ES-I3 (cell line): ENCODE data around the gene C17orf107.
"Not testable (repeated sequence)": the region's sequence is repeated elsewhere in the genome, so short reads cannot be mapped to it uniquely, and the experiment has no call there.

ENCODE experiments used
- H3K36me3 ChIP-seq: 2 replicates; pipeline ENCODE4 v1.6.1; 2013; ENCODE audit warnings: mild to moderate bottlenecking, low read length, control low read depth, moderate library complexity; ENCODE audit not compliant: insufficient read depth
- H3K4me1 ChIP-seq: 2 replicates; pipeline ENCODE4 v1.6.1; 2013; ENCODE audit warnings: mild to moderate bottlenecking, control low read depth, low read length; ENCODE audit not compliant: insufficient read depth
- H3K9ac ChIP-seq: 2 replicates; pipeline ENCODE4 v1.6.1; 2013; ENCODE audit warnings: low read depth, mild to moderate bottlenecking, low read length, moderate library complexity
- H3K9me3 ChIP-seq: 2 replicates; pipeline ENCODE4 v1.6.1; 2013; ENCODE audit warnings: mild to moderate bottlenecking, low read length, moderate library complexity; ENCODE audit not compliant: control insufficient read depth, insufficient read depth

The C17orf107 gene

DNA sequence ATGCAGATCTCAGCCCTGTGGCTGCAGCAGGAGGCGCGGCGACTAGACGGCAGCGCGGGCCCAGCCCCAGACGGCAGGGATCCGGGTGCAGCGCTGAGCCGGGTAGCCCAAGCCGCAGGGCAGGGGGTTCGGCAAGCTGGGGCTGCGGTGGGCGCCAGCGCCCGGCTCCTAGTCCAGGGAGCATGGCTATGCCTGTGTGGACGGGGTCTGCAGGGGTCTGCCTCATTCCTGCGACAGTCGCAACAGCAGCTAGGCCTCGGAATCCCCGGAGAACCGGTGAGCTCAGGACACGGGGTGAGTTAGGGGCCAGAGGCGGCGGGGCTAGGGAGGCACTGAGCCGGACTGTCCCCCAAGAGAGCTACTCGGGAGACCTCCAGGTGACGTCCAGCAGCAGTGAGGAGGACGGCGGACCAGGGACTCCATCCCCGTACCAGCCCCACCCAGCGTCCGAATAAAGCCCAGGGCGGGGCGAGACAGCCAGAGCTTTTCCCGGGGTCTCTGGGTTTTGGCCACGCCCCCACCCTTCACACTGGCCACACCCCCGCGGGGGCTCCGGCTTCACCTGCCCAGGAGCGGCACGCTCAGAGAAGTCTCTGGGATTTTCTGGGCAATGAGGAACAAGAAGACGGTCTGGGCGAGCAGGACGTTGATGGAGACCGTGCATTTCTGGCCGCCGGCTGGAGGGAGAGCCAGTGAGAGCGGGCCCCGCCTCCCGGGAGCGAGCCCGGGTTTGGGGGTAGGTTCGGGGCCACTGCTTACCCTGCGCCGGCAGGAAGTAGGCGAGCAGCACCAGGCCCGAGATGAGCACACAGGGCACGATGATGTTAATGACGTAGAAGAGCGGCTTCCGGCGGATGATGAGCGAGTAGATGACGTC, 1.1 kb downstream of the C17orf107 start:
- Histone ChIP-seq H3K9ac (peak overlapping the region; percentile 66; the same call in 1 of the 2 replicates), H3K36me3 (no peaks in the 10 kb centered on the region), H3K9me3 (no peaks in the 10 kb centered on the region), H3K4me1 (peaks cover 10% of the 10 kb centered on the region; the same call in 1 of the 2 replicates)

DNA sequence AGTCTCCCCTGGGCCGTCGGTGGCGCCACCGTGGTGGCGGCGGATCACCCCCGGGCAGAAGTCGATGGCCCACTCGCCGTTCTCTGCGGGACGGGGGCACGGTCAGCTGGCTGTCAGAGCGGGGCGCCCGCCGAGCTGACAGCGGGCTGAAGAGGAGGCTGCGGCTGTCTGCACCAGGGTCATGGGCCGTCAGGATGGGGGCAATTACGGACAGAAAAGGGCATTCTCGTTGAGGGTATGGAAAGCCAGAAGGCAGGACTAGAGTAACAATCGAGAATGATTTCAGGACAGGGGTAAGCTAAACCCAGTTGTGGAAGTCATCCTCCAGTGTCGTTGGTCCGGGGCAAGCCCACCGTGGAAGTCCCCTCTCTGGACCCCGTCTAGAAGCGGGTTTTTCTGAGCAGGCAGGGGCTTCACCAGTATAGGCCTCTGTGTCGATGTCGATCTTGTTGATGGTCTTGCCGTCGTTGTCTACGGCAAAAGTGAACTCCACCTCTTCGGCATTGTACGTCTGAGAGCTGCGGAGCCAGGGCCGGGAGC, 1.8 kb downstream of the C17orf107 start:
- peaks cover 10% of the 10 kb centered on the region; the same call in 1 of the 2 replicates for H3K4me1 ChIP-seq
- no peaks in the 10 kb centered on the region for H3K36me3 ChIP-seq
- H3K9me3 ChIP-seq: no peaks in the 10 kb centered on the region
- H3K9ac ChIP-seq: peak overlapping the region; percentile 66; the same call in 1 of the 2 replicates

DNA sequence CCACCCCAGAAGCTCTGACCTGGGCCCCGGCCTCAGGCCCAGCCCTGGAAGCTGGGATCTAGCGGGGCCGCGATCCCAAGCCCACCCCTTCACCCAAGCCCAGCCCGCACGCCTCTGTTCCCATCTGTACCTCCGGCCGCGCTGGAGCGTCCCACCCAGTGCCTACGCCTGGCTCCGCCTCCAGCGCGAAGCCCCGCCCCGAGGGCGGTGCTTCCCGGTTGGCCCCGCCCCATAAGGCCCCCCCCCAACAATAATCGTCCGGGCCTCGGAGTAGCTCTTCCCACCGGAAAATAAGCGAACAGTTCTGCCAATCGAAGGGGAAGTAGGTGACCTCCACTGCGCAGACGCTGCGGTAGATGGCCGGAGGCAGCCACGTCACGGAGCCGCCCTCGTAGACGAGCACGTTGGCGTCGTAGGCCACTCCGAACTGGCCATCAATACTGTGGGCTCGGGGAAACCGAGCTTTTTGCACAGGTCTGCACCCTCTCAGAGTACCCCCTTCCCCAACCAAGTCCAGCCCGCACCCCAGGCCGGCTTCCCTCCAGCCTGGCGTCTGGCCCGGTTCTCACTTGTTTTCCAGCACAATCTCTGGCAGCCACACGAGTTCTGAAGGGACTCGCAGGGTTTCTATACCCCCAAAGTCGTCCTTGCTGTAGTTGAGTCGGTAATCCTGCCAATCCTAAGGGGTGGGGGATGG, 2.5 kb downstream of the C17orf107 start:
- peak overlapping the region; percentile 66; the same call in 1 of the 2 replicates for H3K9ac ChIP-seq
- H3K36me3 ChIP-seq: no peaks in the 10 kb centered on the region
- H3K9me3 ChIP-seq: no peaks in the 10 kb centered on the region
- H3K4me1 ChIP-seq: peaks cover 10% of the 10 kb centered on the region; the same call in 1 of the 2 replicates

DNA sequence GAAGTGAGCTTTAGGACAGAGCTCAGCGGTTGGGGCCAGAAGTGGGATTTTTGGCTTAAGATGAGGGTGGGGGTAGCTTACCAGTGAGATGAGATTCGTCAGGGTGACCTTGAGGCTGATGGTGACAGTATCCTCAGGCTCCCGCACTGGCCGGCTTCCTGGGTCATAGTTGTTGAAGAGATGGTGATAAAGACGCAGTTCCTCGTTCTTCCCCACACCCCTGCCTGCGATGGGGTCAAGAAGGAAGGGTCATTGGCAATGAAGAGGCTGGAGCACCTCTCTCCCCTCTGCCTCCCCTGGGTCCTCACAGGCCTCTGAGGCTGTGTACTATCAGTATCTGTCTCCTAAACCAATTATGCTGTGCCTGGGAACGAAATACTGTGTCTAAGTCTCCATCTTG, 3.2 kb downstream of the C17orf107 start:
- Histone ChIP-seq H3K9ac (no peak overlapping the region), H3K9me3 (no peaks in the 10 kb centered on the region), H3K36me3 (no peaks in the 10 kb centered on the region), H3K4me1 (peaks cover 10% of the 10 kb centered on the region; the same call in 1 of the 2 replicates)

DNA sequence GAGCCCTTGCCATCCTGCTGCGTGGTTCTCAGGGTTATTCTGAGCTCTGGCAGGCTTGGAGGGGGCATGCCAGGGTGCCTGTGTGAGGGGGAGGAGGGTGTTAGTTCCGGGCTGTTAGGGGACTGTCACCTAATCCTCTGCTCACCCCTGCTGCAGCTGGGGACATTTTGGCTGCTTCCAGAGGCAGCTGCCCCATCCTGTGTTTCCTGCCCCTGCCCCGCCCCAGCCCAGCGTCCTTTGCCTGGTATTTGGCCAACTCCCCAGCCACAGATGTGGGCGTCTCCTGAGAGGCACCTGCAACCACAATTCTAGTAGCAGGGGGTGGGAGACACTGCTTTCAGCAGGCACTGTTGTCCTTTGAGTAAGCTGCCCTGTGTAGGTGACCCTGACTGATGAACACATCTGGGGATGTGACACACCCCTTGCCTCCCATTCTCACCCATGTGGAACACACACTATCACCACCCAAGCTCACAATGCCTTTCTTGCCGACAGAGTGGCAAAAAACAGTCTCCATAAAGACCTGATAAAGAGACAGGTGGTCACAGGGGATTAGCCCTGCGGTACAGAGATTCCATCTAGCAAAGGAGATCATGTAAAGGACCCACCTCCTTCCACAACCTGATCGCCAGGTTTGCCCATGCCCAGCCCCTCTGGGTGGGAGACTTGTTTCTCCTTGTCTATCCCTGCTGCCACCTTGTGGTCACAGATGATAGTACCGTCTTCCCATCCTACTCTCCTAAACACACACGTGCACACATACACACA, 3.9 kb downstream of the C17orf107 start, which contains the start of gene CHRNE:
CHRNE (minus strand) TSS at position 48 of the 768 bp plus-strand sequence; CDS start at position 13, 35 bp downstream.
- Histone ChIP-seq H3K36me3 (no peaks in the 10 kb centered on the region), H3K4me1 (peaks cover 10% of the 10 kb centered on the region; the same call in 1 of the 2 replicates), H3K9ac (peak within 1 kb of the TSS; percentile 66; the same call in 1 of the 2 replicates), H3K9me3 (no peaks in the 10 kb centered on the region)

DNA sequence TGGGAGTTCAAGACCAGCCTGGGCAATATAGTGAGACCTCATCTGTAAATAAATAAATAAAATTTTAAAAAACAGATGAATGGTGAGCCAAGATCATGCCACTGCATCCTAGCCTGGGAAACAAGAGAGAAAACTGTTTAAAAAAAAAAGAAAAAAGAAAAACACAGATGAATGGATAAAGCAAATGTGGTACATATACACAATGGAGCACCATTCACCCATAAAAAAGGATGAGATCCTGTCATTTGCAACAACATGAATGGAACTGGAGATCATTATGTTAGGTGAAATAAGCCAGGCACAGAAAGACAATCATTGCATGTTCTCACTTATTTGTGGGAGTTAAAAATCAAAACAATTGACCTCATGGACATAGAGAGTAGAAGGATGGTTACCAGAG, 7.3 kb downstream of the C17orf107 start:
- H3K4me1 ChIP-seq: peaks cover 20% of the 10 kb centered on the region; the same call in 1 of the 2 replicates
- H3K9ac ChIP-seq, H3K9me3 ChIP-seq, H3K36me3 ChIP-seq: not testable (repeated sequence)

DNA sequence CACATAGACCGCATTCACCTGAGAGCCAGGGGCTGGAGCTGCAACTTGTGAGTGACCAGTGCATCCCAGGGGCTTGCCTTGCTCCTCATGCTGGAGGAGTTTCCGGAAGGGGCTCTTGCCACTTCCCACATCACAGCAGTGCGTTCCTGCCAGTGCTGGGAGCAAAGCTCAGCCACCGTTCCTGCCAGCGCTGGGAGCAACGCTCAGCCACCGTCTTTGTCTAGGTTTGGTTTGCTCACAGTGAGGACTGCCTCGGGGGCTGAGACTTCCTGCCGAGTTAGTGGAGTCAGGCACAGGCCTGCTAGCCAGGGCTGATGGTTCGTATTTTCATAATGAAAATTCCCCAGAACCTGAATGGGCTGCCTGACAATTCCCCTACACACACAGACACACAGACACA, 9.0 kb downstream of the C17orf107 start:
- H3K4me1 ChIP-seq: peaks cover 11% of the 10 kb centered on the region; the same call in 1 of the 2 replicates
- H3K36me3 ChIP-seq: no peaks in the 10 kb centered on the region
- H3K9me3 ChIP-seq: no peaks in the 10 kb centered on the region
- 0 out of 2 replicates have a peak overlapping the region, but pooled peaks have one; percentile 1 for H3K9ac ChIP-seq

DNA sequence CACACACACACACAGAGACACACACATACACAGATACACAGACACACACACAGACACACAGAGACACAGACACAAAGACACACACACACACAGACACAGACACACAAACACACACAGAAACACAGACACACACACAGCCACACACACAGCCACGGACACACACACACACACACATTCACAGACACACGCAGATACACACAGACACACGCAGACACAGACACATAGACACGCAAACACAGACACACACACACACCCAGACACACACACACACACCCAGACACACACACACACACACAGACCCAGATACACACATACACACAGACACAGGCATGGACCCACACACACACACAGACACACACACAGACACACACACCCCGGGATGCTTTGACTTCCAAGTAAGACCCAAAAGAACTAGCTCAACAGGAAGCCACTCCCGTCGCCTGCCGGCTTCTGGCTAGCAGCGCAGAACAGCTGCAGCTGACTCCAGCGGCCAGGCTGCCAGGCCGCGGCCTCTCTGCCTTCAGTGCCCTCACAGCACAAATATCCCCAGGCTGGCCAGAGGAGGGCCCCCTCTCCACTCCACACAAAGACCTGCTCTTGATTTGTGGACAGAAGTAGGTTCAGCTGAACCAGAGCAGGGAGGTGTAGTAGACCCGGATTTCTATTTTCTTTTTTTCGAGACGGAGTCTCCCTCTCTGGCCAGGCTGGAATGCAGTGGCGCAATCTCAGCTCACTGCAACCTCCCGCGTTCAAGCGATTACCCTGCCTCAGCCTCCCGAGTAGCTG, 9.6 kb downstream of the C17orf107 start:
- H3K9me3 ChIP-seq: no peaks in the 10 kb centered on the region
- H3K4me1 ChIP-seq: peaks cover 10% of the 10 kb centered on the region; the same call in 1 of the 2 replicates

DNA sequence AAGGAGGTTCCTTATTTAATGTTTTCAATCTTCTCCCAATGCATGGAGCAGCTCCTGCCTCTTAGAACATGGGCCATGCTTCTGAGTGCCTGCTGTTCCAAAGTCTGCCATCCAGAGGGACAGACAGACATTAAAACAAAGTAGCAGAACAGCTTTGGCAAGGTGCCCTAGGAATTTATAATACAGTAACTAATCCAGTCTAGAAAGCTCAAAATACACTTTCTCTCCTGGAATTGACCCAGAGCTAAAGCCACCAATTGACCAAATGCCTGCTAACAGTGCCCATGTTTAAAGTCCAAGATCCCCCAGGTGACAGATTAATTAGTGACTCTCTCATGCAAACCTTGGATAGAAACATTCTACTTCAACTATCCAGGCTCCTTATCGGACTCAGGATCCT, 14.7 kb downstream of the C17orf107 start:
- no peak overlapping the region for H3K9ac ChIP-seq
- H3K4me1 ChIP-seq: peaks cover 5% of the 10 kb centered on the region; the same call in 1 of the 2 replicates
- no peaks in the 10 kb centered on the region for H3K36me3 ChIP-seq
- H3K9me3 ChIP-seq: no peaks in the 10 kb centered on the region

More for the DNA sequence above, 9.6 kb downstream of the C17orf107 start:
- Histone ChIP-seq H3K36me3 (no peaks in the 10 kb centered on the region), H3K9ac (peak overlapping the region; percentile 1; the same call in 1 of the 2 replicates)

DNA sequence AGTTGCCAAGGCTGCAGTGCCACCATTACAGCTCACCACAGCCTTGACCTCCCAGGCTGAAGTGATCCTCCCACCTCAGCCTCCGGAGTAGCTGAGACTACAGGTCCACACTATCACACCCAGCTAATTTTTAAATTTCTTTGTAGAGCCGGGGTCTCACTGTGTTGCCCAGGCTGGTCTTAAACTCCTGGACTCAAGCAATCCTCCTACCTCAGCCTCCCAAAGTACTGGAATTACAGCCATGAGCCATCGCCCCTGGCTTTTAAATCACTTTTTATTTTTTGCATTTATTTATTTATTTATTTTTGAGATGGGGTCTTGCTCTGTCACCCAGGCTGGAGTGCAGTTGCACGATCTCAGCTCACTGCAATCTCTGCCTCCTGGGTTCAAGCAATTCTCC, 15.2 kb downstream of the C17orf107 start:
- H3K9me3 ChIP-seq, H3K36me3 ChIP-seq, H3K4me1 ChIP-seq, H3K9ac ChIP-seq: not testable (repeated sequence)

DNA sequence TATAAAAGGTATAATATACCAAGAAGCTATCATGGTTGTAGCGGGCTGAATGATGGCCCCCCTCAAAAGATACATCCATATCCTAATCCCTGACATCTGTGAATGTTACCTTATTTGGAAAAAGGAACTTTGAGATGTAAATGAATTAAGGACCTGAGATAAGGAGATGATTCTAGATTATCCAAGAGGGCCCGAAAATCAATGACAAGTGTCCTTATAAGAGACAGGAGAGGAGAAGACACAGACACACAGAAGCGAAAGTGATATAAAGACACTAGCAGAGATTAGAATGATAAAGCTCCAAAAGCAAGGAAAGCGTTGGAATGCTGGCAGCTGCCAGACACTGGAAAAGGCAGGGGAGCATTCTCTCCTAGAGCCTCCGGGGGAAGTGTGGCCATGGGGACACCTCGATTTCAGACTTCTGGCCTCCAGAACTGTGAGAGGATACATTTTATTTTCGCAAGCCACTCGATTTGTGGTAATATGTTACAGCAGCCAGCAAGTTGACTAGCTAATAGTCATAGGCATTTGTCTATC, 20.2 kb downstream of the C17orf107 start:
- Histone ChIP-seq H3K9me3 (no peaks in the 10 kb centered on the region), H3K9ac (no peak overlapping the region), H3K36me3 (no peaks in the 10 kb centered on the region), H3K4me1 (peaks cover 8% of the 10 kb centered on the region)

DNA sequence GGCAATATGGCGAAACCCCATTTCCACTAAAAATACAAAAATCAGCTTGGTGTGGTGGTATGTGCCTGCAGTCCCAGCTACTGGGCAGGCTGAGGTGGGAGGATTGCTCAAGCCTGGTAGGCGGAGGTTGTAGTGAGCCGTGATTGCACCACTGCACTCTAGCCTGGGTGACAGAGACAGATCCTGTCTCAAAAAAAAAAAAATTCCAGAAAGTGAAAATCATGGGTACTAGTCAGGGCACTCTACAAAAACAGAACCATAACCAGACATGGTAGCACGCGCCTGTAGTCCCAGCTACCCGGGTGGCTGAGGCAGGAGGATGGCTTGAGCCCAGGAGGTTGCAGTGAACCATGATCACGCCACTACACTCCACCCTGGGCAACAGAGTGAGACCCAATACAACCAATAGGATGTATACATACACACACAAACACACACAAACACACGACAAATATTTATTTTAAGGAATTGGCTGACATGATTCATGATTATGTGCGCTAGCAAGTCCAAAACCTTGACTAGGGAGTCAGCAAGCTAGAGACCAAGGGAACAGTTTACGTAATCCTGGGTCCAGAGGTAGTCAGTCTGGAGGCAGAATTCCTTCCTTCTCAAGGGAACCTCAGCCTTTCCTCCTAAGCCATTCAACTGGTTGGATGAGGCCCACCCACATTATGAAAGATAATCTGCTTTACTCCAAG, 21.2 kb downstream of the C17orf107 start:
- H3K36me3 ChIP-seq: no peaks in the 10 kb centered on the region
- no peak overlapping the region for H3K9ac ChIP-seq
- peaks cover 8% of the 10 kb centered on the region for H3K4me1 ChIP-seq
- H3K9me3 ChIP-seq: no peaks in the 10 kb centered on the region
